Measurements from ENCODE around the gene ATF3. TPM values are rescaled to one million over a fixed set of nuclear protein-coding genes. Genes with fewer than 3 reads are reported as not detected.

The ATF3 gene
- total RNA-seq, 1 experiment from 2014 or later, result 43.2 TPM

Other genes with a start within 250 kb of the ATF3 start
- 17.6 TPM for gene PACC1, start 193.9 kb upstream of the ATF3 start, total RNA-seq (2021; ENCODE audit: unreplicated experiment)
- gene NENF, start 175.8 kb upstream of the ATF3 start, total RNA-seq (2021; ENCODE audit: unreplicated experiment), result 78.4 TPM
- 4.8 TPM for gene BATF3, start 91.1 kb downstream of the ATF3 start, total RNA-seq (2021; ENCODE audit: unreplicated experiment)
- 36.4 TPM for gene NSL1, start 183.0 kb downstream of the ATF3 start, total RNA-seq (2021; ENCODE audit: unreplicated experiment)
- gene TATDN3, start 183.1 kb downstream of the ATF3 start, total RNA-seq (2021; ENCODE audit: unreplicated experiment), result 16.3 TPM
- gene SPATA45, start 238.9 kb downstream of the ATF3 start, total RNA-seq (2021; ENCODE audit: unreplicated experiment), result not detected
- 19.0 TPM for gene FLVCR1, start 249.5 kb downstream of the ATF3 start, total RNA-seq (2021; ENCODE audit: unreplicated experiment)